Measurements from ENCODE around the gene KEAP1. TPM values are rescaled to one million over a fixed set of nuclear protein-coding genes. Genes with fewer than 3 reads are reported as not detected.

The KEAP1 gene
- total RNA-seq, 1 donor from 2014 or later: 67.5 TPM

- peaks cover 30% of the 10 kb centered on the region for H3K4me1 ChIP-seq
- intact Hi-C loops (cut with DNase I): no loop called here
- no peaks in the 10 kb centered on the region for H3K36me3 ChIP-seq
- H3K27me3 ChIP-seq (ENCODE audit: low read depth): peaks cover 89% of the 10 kb centered on the region
- TF ChIP-seq CTCF (IDR thresholded peaks at IDR 0.05): no peak
- peak overlapping the region; percentile 43 for H3K4me3 ChIP-seq
- DNase-seq: no peak
- H3K9me3 ChIP-seq: no peaks in the 10 kb centered on the region
- H3K27ac ChIP-seq: no peak overlapping the region
- no peak for ATAC-seq
These were observed 13.6 kb upstream of the KEAP1 start for GRCh38 chr19:10516671-10517286.

GRCh38 chr19:10516064-10516385, 12.9 kb upstream of the KEAP1 start:
- DNase-seq: no peak
- no peak for ATAC-seq
- intact Hi-C loops (cut with DNase I): no loop called here
- H3K9me3 ChIP-seq: no peaks in the 10 kb centered on the region
- TF ChIP-seq CTCF (IDR thresholded peaks at IDR 0.05): no peak
- H3K27me3 ChIP-seq (ENCODE audit: low read depth): peaks cover 85% of the 10 kb centered on the region
- peaks cover 30% of the 10 kb centered on the region for H3K4me1 ChIP-seq
- H3K4me3 ChIP-seq: no peak overlapping the region
- no peaks in the 10 kb centered on the region for H3K36me3 ChIP-seq
- no peak overlapping the region for H3K27ac ChIP-seq

- no peak for DNase-seq
- H3K4me3 ChIP-seq: no peak overlapping the region
- H3K9me3 ChIP-seq: no peaks in the 10 kb centered on the region
- ATAC-seq: no peak
- H3K4me1 ChIP-seq: peaks cover 36% of the 10 kb centered on the region
- TF ChIP-seq CTCF (IDR thresholded peaks at IDR 0.05): peak; percentile 7
- H3K27ac ChIP-seq: no peak overlapping the region
- peaks cover 86% of the 10 kb centered on the region for H3K27me3 ChIP-seq (ENCODE audit: low read depth)
- H3K36me3 ChIP-seq: no peaks in the 10 kb centered on the region
- intact Hi-C loops (cut with DNase I): no loop called here
These were observed 11.3 kb upstream of the KEAP1 start for GRCh38 chr19:10514211-10515145.

- Histone ChIP-seq H3K4me3 (no peak overlapping the region), H3K27me3 (ENCODE audit: low read depth) (peaks cover 78% of the 10 kb centered on the region), H3K9me3 (no peaks in the 10 kb centered on the region), H3K4me1 (peaks cover 32% of the 10 kb centered on the region), H3K27ac (no peak overlapping the region), H3K36me3 (no peaks in the 10 kb centered on the region)
- TF ChIP-seq CTCF (IDR thresholded peaks at IDR 0.05): no peak
- ATAC-seq: no peak
- intact Hi-C loops (cut with DNase I): no loop called here
- no peak for DNase-seq
These were observed 10.1 kb upstream of the KEAP1 start for GRCh38 chr19:10513223-10513622.

- intact Hi-C loops (cut with DNase I): no loop called here
- no peak for DNase-seq
- no peak overlapping the region for H3K27ac ChIP-seq
- TF ChIP-seq CTCF (IDR thresholded peaks at IDR 0.05): peak; percentile 70
- no peak overlapping the region for H3K4me3 ChIP-seq
- no peaks in the 10 kb centered on the region for H3K9me3 ChIP-seq
- peaks cover 51% of the 10 kb centered on the region for H3K27me3 ChIP-seq (ENCODE audit: low read depth)
- peak in 1 of 2 donors; percentile 33 for ATAC-seq
- no peaks in the 10 kb centered on the region for H3K36me3 ChIP-seq
- peaks cover 22% of the 10 kb centered on the region for H3K4me1 ChIP-seq
These were observed 7.2 kb upstream of the KEAP1 start for GRCh38 chr19:10510301-10510802.
